SJCRH30 (cell line): ENCODE data around the gene KCNJ5. TPM values are rescaled to one million over a fixed set of nuclear protein-coding genes. Genes with fewer than 3 reads are reported as not detected.

Source experiments
- DNase-seq, 2 experiments: peaks; one replicate each; pipeline ENCODE4 v3.0.0-alpha.2; 2015 to 2020
- H3K27ac ChIP-seq: fragments of 250-450 bp; sonication (Bioruptor Pico); 2 replicates; pipeline ENCODE4 v1.5.1; 2020; ENCODE audit warnings: mild to moderate bottlenecking, moderate library complexity
- H3K27me3 ChIP-seq: fragments of 250-450 bp; sonication (Bioruptor Pico); 2 replicates; pipeline ENCODE4 v1.5.1; 2020; ENCODE audit warnings: mild to moderate bottlenecking, moderate library complexity
- H3K36me3 ChIP-seq: fragments of 250-450 bp; sonication (Bioruptor Pico); 2 replicates; pipeline ENCODE4 v1.5.1; 2020; ENCODE audit warnings: mild to moderate bottlenecking, moderate library complexity
- H3K4me1 ChIP-seq: fragments of 250-450 bp; sonication (Bioruptor Pico); 2 replicates; pipeline ENCODE4 v1.5.1; 2020; ENCODE audit warnings: mild to moderate bottlenecking, moderate library complexity
- H3K4me3 ChIP-seq: fragments of 250-450 bp; sonication (Bioruptor Pico); 2 replicates; pipeline ENCODE4 v1.5.1; 2020; ENCODE audit warnings: mild to moderate bottlenecking, moderate library complexity
- H3K9me3 ChIP-seq: fragments of 250-450 bp; sonication (Bioruptor Pico); replicated peaks from 2 replicates; pipeline ENCODE4 v1.5.1; 2020; ENCODE audit warnings: mild to moderate bottlenecking, moderate library complexity
- total RNA-seq: library from RNA; depleted of rRNA; stranded (reverse); fragments of >200 nt; shearing (Covaris generic); gene quantifications from 2 replicates; pipeline ENCODE4 v1.2.3, GENCODE V29; 2014; rRNA removed

Gene KCNJ5
- 3.1 and 3.2 TPM in 2 replicates for total RNA-seq

GRCh38 chr11:128890543-128891368 is at the start of gene KCNJ5:
Gene KCNJ5 (plus strand): TSS chr11:128891356. CDS start chr11:128911274, 19,918 bp downstream.
- Histone ChIP-seq H3K4me3 (peak within 1 kb of the TSS; percentile 72), H3K36me3 (no peaks in the 10 kb centered on the region), H3K27me3 (no peaks in the 10 kb centered on the region), H3K27ac (peak within 1 kb of the TSS; percentile 52), H3K9me3 (no peaks in the 10 kb centered on the region), H3K4me1 (peaks cover 10% of the 10 kb centered on the region)
- peak; percentile 49 to 66 for DNase-seq

DNA sequence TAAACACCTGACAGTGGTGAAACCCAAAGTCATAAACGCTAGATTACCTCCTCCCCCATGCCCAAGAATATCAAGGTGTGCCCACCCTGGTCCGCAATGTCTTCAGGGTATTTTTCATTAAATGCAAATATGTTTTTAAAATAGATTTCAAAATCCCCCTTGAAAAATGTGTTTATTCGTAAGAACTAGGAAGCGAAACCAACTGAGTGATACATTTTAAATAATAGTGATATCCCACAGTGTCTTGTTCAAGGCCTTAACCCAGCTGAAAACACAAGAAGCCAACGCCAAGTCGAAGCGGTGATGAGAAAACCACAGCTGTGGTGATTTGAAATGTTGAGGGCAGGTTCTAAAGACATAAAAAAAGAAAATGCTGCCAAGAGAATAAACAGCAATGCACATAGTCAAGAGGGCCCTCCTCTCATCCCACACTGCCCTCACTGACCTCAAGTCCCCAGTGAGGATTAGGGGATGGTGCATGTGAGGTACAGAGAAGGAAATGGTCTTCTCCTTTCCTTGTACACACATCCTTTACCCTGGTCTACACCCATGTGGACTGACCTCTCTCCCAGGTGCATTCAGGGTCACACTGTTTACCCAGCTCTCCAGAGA is 49.6 kb upstream of the KCNJ5 start:
- H3K4me3 ChIP-seq: no peak overlapping the region
- no peaks in the 10 kb centered on the region for H3K27me3 ChIP-seq
- no peaks in the 10 kb centered on the region for H3K36me3 ChIP-seq
- no peak for DNase-seq
- no peaks in the 10 kb centered on the region for H3K9me3 ChIP-seq
- H3K4me1 ChIP-seq: no peaks in the 10 kb centered on the region
- no peak overlapping the region for H3K27ac ChIP-seq

- H3K27me3 ChIP-seq: no peaks in the 10 kb centered on the region
- no peak for DNase-seq
These were observed 47.9 kb upstream of the KCNJ5 start for GRCh38 chr11:128843198-128843785.

DNA sequence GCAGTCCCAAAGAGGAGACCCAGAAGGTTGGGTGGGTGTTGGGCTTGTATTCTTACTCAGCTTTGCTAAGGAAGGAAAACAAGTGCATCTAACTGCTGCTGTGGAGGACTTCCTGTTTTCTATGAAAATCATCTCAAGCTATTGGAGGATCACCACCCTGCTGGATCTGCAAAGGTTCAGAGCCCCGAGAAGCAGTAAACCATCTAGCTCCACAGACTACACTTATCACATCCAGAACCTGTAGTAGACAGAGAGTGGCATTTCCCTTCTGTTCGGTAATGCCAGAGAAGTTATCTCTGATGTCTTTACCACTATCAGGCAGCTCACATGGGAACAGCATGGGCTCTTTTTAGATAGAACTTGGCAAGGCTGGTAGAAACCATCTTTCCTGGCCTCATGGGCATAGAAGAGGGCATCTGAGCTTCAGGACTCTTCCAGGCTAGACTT is 45.8 kb upstream of the KCNJ5 start:
- Histone ChIP-seq H3K9me3 (no peaks in the 10 kb centered on the region), H3K4me1 (no peaks in the 10 kb centered on the region), H3K27me3 (no peaks in the 10 kb centered on the region), H3K4me3 (no peak overlapping the region), H3K36me3 (no peaks in the 10 kb centered on the region), H3K27ac (no peak overlapping the region)
- DNase-seq: no peak

More at GRCh38 chr11:128843198-128843785, 47.9 kb upstream of the KCNJ5 start:
- Histone ChIP-seq H3K9me3 (no peaks in the 10 kb centered on the region), H3K4me3 (no peak overlapping the region), H3K27ac (no peak overlapping the region), H3K4me1 (no peaks in the 10 kb centered on the region), H3K36me3 (no peaks in the 10 kb centered on the region)

DNA sequence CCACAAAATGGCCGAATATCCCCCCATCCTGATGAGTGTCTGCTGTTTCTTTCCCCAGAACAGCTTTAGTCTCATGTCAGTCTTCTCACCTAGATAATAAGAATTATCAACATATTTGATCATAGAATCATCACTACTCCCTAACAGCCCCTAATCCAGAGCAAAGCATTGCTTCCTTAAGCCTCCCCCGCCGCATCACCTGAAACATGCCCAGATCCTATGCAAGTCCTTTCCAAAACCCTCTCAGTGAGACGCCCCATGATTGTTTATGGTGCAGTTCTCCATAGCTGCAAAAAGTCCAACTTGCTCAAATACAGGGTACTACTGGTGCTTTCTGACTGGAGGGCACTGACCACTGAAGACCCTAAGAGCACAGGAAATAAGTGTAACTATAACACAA is 44.2 kb upstream of the KCNJ5 start:
- no peak overlapping the region for H3K27ac ChIP-seq
- H3K4me1 ChIP-seq: no peaks in the 10 kb centered on the region
- DNase-seq: no peak
- no peaks in the 10 kb centered on the region for H3K27me3 ChIP-seq
- no peaks in the 10 kb centered on the region for H3K9me3 ChIP-seq
- no peaks in the 10 kb centered on the region for H3K36me3 ChIP-seq
- H3K4me3 ChIP-seq: no peak overlapping the region

DNA sequence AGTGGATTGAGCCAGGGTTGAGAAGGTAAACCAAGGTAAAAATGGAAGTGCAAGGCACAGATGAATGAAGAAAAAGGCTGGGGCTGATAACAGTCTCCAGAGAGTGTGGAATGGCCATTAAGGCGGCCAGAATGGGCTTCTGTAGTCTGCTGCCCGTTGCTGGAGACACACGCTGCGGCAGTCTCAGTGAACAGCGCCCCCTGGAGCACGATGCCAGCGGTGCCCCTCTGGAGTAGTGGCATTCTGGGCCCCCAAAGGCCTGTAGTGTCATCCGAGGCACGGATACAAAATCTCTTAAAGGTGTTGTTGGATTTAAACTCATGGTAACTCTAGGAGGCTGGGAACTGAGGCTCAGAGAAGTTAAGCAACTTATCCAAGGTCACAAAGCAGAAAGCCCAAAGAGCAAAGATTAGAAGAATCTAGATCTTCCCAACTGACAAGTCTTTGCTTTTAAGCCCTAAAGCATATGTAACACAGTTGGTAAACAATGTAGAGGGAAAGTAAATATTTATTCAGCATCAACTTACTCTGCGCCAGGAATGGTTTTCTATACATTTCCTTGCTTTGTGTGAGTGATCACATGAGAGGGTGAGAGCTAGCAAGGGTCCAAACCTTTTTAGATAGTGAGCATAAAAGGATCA is 42.2 kb upstream of the KCNJ5 start:
- Histone ChIP-seq H3K36me3 (no peaks in the 10 kb centered on the region), H3K9me3 (no peaks in the 10 kb centered on the region), H3K27ac (no peak overlapping the region), H3K27me3 (no peaks in the 10 kb centered on the region), H3K4me3 (no peak overlapping the region), H3K4me1 (no peaks in the 10 kb centered on the region)
- peak; percentile 56 to 76 for DNase-seq

- no peak for DNase-seq
- no peaks in the 10 kb centered on the region for H3K27me3 ChIP-seq
- no peaks in the 10 kb centered on the region for H3K36me3 ChIP-seq
- H3K4me3 ChIP-seq: no peak overlapping the region
- no peak overlapping the region for H3K27ac ChIP-seq
- no peaks in the 10 kb centered on the region for H3K4me1 ChIP-seq
- no peaks in the 10 kb centered on the region for H3K9me3 ChIP-seq
These were observed 38.7 kb upstream of the KCNJ5 start for GRCh38 chr11:128852327-128853023.

- H3K27me3 ChIP-seq: no peaks in the 10 kb centered on the region
- no peaks in the 10 kb centered on the region for H3K36me3 ChIP-seq
- no peak overlapping the region for H3K4me3 ChIP-seq
- no peak for DNase-seq
- no peaks in the 10 kb centered on the region for H3K9me3 ChIP-seq
- H3K27ac ChIP-seq: no peak overlapping the region
- no peaks in the 10 kb centered on the region for H3K4me1 ChIP-seq
These were observed 37.6 kb upstream of the KCNJ5 start for GRCh38 chr11:128853559-128853958.

DNA sequence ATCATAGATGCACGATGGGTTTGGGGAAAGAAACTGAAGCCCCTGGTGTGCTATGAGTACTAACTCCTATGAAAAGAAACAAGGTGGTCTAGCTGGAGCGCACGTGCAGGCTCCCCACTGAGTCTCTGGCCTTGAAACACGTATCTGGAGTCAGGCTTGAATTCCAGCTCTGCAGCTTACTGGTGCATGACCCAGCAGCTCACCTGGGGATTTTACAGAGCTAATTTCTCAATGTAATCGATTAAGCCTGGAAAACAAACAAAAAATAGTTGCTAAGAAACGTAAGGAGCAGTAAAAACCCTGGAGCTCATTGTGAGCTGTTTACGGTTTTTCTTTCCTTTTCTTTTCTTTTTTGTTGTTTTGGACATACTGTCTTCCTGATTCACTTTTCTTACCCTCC is 36.3 kb upstream of the KCNJ5 start:
- Histone ChIP-seq H3K27ac (no peak overlapping the region), H3K27me3 (no peaks in the 10 kb centered on the region)

GRCh38 chr11:128856241-128856640 is 34.9 kb upstream of the KCNJ5 start:
- Histone ChIP-seq H3K9me3 (no peaks in the 10 kb centered on the region), H3K4me1 (no peaks in the 10 kb centered on the region), H3K36me3 (no peaks in the 10 kb centered on the region), H3K27me3 (no peaks in the 10 kb centered on the region), H3K27ac (no peak overlapping the region), H3K4me3 (no peak overlapping the region)
- DNase-seq: no peak

More for the DNA sequence above, 36.3 kb upstream of the KCNJ5 start:
- Histone ChIP-seq H3K4me1 (no peaks in the 10 kb centered on the region), H3K9me3 (no peaks in the 10 kb centered on the region), H3K4me3 (no peak overlapping the region), H3K36me3 (no peaks in the 10 kb centered on the region)
- DNase-seq: no peak

DNA sequence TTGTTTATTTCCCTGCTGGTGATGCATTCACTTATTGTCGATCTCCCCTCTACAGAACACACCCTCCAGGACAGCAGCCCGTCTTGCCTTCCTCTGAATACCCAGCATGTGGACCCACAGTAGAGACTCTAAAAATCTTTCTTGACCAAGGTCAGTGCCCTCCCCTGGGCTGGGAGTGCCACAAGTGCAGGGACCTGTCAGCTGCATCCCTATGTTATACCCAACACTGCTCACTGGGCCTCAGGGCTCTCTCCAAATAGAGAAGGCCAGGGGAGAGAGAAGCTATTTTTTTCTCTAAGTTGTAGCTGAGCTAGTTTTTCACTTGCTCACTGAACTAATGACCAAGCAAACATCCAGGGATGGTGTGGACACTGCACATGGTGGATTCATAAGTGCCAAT is 33.8 kb upstream of the KCNJ5 start:
- H3K4me1 ChIP-seq: no peaks in the 10 kb centered on the region
- no peak overlapping the region for H3K27ac ChIP-seq
- no peak overlapping the region for H3K4me3 ChIP-seq
- DNase-seq: no peak
- H3K27me3 ChIP-seq: no peaks in the 10 kb centered on the region
- no peaks in the 10 kb centered on the region for H3K36me3 ChIP-seq
- H3K9me3 ChIP-seq: no peaks in the 10 kb centered on the region

DNA sequence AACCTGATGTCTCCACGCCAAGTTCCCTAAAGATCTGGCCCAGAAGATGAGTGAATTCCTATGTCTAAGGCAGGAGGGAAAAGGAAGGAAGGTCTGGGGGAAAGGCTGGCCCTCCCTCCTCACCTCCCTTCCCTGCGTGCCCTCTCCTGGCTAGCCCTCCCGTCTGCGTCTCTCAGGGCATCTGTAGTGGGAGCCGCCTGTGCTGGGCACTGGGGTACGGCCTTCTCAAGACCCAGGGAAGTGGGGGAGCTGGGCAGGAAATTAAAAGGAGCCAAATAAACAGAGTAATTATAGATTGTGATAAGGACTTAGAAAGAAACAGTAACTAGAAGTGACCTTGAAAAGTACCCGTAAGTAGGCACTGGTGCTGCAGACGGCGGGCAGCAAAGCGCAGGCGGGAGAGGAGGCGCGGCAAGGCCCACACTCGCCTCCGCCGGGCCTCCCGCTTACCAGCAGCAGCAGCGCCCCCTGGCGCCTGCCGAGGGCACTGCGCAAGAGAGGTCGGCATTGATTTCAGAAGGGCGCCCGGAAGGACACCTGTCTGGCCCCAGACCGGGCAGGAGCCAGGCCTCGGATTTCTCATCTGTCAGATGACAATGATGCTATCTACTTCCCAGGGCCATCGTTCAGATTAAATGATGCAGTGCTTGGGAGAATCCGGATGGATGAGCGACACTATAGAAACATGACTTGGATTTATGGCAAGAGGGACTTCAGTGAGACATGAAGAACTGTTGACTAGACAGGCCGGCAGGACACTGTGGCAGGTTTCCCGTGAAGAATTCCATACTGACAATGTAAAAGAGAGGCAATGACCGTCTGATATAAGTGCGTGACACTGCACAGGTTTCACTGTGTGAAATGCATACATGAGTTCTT is 31.4 kb upstream of the KCNJ5 start:
- no peaks in the 10 kb centered on the region for H3K27me3 ChIP-seq
- no peak for DNase-seq
- no peaks in the 10 kb centered on the region for H3K4me1 ChIP-seq
- no peaks in the 10 kb centered on the region for H3K9me3 ChIP-seq
- no peak overlapping the region for H3K27ac ChIP-seq
- no peak overlapping the region for H3K4me3 ChIP-seq
- no peaks in the 10 kb centered on the region for H3K36me3 ChIP-seq

DNA sequence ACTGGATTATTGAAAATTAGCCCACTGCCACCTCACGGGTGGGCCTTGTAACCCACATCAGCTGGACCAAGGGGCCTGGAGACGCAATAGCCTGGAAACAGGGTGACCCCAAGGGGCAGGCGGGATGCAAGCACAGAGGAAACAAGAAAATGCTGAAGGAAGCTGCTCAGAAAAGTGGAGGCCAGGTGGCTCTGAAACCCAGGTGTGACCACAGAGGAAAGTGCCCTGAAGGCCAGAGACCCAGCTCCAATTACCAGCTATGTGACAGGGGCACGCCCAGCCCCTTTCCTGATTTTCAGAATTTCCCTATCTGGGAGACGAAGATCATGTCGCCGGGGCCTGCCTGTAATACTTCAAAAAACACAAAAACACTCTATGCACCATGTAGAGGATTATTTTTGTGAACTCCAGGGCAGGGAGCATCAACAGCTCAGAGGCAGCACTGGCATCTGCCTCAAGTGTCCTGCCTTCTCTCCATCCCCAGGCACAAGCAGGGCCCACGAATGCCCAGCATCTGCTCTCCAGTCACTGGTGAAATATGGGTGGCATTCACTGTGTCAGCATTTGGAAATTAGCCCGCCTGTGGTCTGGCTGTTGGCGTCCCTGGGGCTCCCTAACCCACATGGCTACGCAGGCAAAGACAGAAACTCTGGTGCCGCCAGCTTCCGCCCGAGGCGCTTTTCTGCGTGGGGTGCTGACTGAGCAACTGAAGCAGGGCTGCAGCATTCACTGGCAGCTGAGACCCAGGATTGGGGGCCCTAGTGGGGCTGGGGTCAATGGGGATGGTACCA is 30.4 kb upstream of the KCNJ5 start:
- Histone ChIP-seq H3K27ac (no peak overlapping the region), H3K4me3 (no peak overlapping the region), H3K9me3 (no peaks in the 10 kb centered on the region), H3K4me1 (no peaks in the 10 kb centered on the region), H3K36me3 (no peaks in the 10 kb centered on the region), H3K27me3 (no peaks in the 10 kb centered on the region)
- DNase-seq: no peak
